NOMO-1 (cell line): ENCODE results near the gene KIF19.

Experiments
- DNase-seq, 2 experiments: peaks; one replicate each; lab custom pipeline; 2025; ENCODE audit not compliant: unreplicated experiment in 2 of 2; lab: John Stamatoyannopoulos, UW

Gene KIF19

GRCh38 chr17:74304184-74304583, 21.8 kb upstream of the KIF19 start:
- no peak for DNase-seq

DNA sequence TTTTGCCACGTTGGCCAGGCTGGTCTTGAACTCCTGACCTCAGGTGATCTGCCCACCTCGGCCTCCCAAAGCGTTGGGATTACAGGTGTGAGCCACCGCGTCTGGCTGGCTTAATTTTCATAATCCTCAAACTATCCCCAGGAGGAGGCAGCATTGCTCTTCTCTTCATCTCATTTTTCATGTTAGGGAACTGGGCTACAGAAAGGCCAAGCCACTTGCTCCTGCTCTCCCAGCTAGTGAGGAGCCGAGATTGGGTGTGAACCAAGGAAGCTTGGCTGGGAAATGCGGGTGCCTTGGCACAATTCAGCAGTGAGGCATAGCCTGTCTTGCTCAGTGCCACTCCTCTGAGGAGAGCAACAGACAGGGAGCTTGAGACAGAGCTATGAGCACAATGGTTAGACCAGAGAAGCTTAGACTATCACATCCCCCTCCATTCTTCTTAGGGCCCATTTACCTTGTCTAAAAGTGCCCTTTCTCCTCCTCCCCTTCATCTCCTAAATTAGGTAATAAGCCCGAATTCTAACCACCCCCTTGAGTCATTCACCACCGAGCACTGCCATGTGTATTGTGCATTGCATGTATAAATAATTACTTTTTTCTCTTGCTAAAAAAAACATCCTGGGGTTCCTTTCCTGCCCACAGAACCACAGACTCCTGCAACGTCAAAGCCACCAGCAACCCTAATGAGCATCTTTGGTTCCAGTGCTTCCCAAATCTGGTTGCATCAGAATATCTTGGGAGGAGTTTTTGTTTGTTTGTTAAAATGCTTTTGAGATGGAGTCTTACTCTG, 20.0 kb upstream of the KIF19 start:
- DNase-seq = peak; percentile 73 to 76

- DNase-seq = no peak
These were observed 17.8 kb upstream of the KIF19 start for GRCh38 chr17:74307984-74308773.

DNA sequence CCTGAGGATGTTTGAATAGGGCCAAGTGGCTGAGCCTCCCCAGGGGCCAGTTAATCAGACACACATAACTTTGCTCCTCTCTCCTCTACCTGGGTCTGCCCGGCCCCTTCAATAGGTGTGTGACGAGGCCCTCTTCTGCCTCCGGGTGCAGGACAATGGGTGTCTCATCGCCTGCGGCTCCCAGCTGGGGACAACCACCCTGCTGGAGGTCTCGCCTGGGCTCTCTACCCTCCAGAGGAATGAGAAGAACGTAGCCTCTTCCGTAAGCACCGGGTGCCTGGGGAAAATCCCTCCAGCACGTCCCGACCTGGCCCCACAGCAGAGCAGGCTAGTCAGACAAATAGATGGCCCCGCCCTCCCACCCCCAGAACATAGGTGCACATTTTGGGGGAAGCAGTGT, 16.1 kb upstream of the KIF19 start:
- no peak for DNase-seq

- no peak for DNase-seq
These were observed 11.1 kb upstream of the KIF19 start for GRCh38 chr17:74314877-74315276.

DNA sequence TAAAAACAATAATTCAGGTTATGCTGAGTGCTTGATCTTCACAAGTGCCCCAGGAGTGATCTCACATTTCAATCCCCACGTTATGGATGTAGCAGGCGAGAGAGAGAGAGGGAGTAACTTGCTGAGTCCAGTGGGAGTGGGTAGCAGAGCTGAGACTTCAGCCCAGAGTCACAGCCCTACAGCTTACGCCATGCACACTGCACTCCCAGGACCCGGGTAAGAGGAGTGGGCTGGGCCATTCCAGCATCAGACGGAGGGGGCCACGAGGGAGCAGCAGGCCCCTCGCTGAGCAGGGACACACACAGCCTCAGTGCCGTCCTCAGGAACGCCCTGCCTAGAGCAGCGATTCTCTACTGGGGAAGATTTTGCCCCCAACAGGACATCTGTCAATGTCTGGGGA, 9.8 kb upstream of the KIF19 start:
- DNase-seq = no peak

- DNase-seq = no peak
These were observed 9.0 kb upstream of the KIF19 start for GRCh38 chr17:74317071-74317470.

DNA sequence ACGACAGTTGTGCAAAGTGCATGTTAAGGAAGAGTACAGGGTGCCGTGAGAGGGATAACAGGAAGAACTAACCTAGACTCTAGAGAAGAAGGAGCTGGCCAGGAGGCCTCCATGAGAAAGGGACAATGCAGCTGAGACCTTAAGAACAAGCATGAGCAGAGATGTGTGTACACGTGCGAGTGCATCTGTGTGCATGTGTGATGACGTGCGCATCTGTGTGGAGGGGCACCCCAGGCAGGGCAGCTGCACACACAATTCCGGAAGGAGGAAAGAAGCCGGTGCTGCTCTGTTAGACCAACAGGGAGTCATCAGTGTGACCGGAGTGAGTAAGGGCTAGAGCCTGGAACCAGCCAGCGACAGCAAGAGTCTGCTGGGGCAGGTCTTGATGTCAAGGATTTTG, 7.6 kb upstream of the KIF19 start:
- DNase-seq = no peak

DNA sequence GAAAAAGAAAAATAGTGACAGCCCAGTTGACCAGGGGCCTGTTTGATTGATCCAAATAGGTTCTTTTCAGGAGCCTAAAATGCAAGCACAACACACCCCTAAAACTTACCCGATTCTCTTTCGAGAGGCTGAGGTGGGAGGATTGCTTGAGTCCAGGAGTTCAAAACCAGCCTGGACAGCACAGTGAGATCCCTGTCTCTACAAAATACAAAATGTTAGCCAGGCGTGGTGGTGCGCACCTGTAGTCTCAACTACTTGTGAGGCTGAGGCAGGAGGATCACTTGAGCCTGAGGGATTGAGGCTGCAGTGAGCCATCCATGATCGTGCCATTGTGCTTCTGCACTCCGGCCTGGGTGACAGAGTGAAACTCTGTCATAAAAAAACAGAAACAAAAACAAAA, 1.5 kb upstream of the KIF19 start:
- no peak for DNase-seq

- no peak for DNase-seq
These were observed 667 bp upstream of the KIF19 start for GRCh38 chr17:74325376-74325742.

GRCh38 chr17:74326506-74326905, 480 bp downstream of the KIF19 start:
- DNase-seq = no peak

DNA sequence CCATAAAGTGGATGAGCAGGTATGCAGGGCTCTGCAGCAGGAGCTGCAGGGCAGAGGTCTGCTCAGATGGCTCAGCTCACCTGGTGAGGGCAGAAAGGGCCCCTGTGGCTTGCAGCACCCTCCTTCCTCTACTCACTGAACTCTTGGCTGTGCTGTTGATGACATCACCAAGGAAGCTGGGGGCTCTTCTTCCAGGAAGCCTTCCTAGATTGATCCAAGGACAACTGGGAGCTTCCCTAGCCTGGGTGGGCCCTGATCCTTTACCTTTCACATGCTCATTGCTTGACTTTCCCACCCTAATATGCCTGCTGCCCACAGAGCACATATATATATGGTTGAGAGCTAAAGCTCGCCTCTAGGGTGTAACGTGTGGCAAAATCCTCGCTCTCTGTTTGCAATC, 2.5 kb downstream of the KIF19 start:
- no peak for DNase-seq

DNA sequence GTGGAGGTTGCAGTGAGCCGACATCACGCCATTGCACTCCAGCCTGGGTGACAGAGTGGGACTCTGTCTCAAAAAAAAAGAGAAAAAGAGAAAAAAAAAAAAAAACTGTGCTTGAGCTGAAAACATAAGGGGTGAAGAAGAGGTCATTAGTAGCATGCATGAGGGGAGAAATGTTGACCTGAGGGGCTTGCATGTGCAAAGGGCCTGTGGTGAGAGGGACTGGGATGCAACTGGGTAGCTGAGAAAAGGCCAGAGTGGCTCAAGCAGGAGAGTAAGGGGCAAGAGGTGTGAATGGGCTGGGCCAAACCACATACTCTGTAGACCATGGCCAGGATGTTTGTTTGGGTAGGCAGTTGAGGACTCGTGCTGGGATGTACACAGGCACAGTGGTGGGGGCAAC, 3.4 kb downstream of the KIF19 start:
- no peak for DNase-seq

DNA sequence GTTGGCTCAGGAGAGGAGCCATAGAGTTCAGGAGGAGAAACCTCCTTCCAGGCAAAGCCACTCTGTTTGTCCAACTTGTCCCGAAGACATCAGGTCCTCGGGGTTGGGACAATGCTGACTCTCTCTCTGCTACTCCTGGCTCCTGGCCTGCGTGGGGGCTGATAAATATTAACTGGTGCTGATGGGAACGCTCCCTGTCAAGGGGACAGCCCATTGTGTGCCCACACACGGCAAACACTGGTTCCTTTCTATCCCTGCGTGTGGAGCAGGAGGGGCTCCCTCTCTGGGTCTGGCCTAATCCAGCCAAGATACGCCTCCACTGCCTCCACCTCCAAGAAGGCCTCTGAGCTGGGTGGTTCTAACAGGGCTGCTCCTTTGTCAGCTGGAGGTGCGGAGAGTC, 4.4 kb downstream of the KIF19 start:
- DNase-seq = no peak

GRCh38 chr17:74332017-74332650, 6.1 kb downstream of the KIF19 start:
- no peak for DNase-seq

- DNase-seq = peak; percentile 22 to 30
These were observed 6.8 kb downstream of the KIF19 start for GRCh38 chr17:74332763-74333283.

GRCh38 chr17:74334393-74335039, 8.5 kb downstream of the KIF19 start:
- DNase-seq = no peak

DNA sequence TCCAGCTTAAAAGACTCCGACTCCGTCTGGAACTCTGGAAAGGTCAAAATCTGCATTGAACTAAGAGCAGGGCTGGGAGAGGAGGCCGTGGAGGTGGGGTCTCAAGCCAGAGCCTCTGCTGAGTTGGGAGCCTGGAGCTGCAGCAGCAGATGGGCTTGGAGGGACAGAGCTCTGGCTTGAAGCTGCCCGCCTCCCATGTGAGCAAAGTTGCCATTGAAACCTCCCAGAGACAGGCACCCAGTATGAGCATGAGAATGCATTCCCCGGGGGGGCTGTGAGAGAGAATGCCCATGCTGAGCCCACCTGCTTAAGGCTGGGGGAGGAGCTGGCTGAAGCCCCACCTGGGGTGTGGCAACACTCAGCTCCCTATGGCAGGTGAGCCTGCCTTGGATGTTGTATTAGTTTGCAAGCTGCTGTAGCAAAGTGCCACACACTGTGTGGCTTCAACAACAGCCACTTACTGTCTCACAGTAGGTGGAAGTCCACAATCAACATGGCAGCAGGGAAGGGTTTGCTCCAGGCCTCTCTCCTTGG, 9.6 kb downstream of the KIF19 start:
- DNase-seq = no peak

DNA sequence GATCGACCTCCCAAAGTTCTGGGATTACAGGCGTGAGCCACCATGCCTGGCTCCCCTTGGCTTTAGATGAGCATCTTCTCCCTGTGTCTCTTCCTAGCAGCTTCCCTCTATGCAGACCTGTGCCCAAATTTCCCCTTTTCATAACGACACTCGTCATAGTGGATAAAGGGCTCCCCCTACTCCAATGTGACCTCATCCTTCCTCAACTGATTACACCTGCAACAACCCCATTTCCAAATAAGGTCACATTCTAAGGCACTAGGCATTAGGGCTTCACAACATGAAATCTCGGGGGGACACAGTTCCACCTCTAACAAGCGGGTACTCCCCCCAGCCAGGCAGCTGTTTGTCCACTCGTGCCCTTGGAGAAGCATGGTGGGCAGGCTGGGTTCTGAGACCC, 10.3 kb downstream of the KIF19 start:
- no peak for DNase-seq

- DNase-seq = no peak
These were observed 11.9 kb downstream of the KIF19 start for GRCh38 chr17:74337834-74338500.
